NK-92 treated with Interleukin-12 subunit alpha and Interleukin-12 subunit beta, amount 100 ng/mL, for 24 hours (cell line): ENCODE results near the gene FEZF2.

Experiments used
- DNase-seq: peaks from one replicate; lab custom pipeline; 2025; lab: John Stamatoyannopoulos, UW

FEZF2 gene

GRCh38 chr3:62373215-62373614 is at the start of gene FEZF2:
FEZF2 (minus strand) TSS chr3:62373550; CDS start chr3:62372868, 682 bp downstream.
- DNase-seq: no peak

DNA sequence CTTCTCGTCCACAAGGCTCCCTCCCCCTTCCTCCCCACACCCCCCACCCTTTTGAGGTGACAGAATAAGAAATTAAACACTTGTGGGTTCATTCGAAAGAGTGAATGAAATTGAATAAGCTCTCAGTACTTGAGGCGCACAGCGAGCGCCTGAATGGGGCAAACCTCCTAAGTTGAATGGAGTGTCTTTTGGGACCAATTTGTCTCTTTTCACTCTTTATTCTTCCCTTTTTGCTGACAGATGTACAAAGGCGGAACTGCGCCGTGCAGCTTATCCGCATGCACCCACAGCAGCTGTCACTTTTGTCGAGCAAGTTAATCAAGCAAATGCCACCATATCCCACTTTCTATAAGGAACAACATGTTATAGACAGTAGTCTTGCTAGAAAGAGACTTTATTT is 47.9 kb upstream of the FEZF2 start:
- DNase-seq: no peak

DNA sequence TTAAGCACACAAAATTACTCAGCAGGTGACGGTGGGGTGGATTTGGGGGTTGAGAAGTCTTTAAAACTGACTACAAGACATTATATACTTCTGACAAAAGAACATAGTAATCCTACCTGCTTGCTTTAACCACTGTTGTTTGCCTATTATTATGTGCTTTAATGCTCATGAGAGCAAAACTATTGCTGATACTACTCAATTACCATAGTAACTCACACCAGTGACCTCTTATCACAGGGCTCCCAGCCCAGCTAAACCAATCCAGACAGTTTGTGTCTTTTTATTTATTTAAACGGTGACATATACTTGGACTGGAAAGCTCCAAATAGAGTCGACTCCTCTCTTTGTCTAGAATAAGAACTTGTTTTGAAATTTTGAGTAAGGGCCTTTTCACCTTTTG is 42.8 kb upstream of the FEZF2 start:
- no peak for DNase-seq

DNA sequence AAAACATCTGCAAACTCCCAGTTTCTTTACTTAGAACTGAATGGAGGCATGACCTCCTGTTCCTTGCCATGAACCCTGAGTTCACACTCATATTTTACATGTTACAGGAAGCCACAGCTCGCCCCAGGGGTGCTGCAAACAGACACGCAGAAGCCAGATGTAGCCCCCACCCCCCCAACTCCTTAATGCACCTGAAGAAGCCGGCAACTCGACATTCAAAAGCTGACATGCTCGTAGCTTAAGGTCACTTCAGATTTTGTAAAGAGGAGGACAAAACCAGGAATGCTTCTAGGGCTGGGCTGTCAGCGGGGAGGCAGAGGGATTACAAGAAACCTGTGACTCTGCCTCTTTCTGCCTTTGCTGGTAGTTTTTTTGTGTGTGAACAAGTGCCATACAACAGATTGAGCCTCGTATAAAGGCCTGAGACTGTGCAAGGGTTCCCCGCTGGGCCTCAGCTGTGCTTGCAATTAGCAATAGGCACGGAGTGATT is 42.0 kb upstream of the FEZF2 start:
- no peak for DNase-seq

GRCh38 chr3:62414786-62415185 is 41.4 kb upstream of the FEZF2 start:
- no peak for DNase-seq

- no peak for DNase-seq
Observed at GRCh38 chr3:62413687-62414086, 40.3 kb upstream of the FEZF2 start.

DNA sequence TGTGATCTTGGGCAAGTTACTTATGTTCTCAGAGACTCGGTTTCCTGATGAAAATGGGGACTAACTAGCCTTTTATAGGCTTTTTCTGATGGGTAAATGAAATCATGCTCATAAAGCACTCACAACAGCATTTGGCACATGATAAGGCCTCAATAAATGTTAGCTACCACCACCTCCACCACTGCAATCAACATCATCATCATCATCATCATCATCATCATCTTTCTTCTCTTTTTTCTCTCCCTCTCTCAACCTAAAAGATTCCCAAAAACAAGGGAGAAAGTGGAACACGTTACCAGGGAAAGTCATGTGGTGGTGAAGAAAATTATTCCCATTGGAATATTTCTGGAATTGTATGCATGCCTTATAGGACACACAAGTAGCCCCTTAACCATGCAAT is 33.6 kb upstream of the FEZF2 start:
- DNase-seq: no peak

DNA sequence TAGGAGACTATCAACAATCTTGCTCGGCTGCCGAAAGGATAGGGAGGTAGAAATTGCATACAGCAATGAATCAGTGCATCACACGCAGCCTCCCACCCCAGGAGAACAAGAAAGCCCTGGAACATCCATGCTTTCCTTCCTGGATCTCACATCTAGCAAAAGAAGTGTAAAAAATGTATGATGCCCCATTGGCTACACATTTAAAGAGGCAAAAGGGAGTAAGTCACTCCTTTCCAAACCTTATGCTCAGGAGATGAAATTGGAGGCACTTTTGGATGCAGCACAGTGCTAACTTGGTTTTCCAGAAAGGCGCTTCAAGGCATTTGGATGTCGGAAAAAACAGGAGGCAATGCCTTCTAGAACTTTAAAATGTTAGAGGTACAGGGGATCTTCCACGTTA is 32.2 kb upstream of the FEZF2 start:
- no peak for DNase-seq

GRCh38 chr3:62405135-62405534 is 31.8 kb upstream of the FEZF2 start:
- DNase-seq: no peak

DNA sequence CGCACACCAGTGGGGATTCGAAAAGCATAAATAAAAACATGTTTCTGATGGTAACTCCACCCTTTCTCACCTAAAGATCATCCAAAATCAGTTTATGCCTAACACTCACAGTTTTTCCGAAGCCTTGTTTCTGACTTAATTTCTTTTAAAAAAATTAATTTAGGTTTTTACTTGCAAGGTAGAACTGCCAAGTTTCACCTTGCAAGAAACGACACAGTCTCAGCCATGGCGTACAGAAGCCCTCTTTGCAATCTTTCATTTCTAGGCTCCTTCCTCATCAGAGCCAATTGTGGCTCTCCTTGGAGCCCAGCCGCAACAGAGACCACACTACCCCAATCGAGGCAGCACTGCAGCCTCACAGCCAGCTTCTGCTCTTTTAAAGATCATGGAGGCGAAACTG is 31.0 kb upstream of the FEZF2 start:
- no peak for DNase-seq

GRCh38 chr3:62403765-62404164 is 30.4 kb upstream of the FEZF2 start:
- DNase-seq: no peak

- DNase-seq: no peak
Observed at GRCh38 chr3:62392626-62393292, 19.4 kb upstream of the FEZF2 start.

- DNase-seq: no peak
Observed at GRCh38 chr3:62387251-62387650, 13.9 kb upstream of the FEZF2 start.

- DNase-seq: no peak
Observed at GRCh38 chr3:62379321-62379798, 6.0 kb upstream of the FEZF2 start.

GRCh38 chr3:62378921-62379320 is 5.6 kb upstream of the FEZF2 start:
- no peak for DNase-seq

DNA sequence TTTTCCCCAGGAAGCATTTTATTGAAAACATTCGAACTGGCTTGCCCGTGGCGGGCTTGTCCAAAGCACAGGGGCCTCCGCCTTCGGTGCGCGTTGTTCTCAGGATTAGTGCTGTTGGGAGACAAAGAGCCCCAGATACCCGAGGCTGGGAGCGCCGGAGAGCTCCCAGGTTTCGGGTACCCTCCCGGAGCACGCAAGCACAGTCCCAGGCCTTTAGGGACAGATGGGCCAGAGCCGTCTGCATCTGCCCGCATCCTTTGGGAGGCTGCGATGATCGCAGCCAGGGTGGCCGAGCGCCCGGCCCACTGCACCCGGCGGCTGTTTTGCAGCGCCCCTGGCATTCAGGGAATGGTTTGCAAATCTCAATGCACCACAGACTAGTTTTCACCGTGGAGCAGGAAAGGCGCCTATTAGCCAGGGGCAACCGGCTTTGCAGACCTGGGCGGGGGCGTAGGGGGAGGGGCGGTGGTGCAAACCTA is 5.0 kb upstream of the FEZF2 start:
- no peak for DNase-seq

DNA sequence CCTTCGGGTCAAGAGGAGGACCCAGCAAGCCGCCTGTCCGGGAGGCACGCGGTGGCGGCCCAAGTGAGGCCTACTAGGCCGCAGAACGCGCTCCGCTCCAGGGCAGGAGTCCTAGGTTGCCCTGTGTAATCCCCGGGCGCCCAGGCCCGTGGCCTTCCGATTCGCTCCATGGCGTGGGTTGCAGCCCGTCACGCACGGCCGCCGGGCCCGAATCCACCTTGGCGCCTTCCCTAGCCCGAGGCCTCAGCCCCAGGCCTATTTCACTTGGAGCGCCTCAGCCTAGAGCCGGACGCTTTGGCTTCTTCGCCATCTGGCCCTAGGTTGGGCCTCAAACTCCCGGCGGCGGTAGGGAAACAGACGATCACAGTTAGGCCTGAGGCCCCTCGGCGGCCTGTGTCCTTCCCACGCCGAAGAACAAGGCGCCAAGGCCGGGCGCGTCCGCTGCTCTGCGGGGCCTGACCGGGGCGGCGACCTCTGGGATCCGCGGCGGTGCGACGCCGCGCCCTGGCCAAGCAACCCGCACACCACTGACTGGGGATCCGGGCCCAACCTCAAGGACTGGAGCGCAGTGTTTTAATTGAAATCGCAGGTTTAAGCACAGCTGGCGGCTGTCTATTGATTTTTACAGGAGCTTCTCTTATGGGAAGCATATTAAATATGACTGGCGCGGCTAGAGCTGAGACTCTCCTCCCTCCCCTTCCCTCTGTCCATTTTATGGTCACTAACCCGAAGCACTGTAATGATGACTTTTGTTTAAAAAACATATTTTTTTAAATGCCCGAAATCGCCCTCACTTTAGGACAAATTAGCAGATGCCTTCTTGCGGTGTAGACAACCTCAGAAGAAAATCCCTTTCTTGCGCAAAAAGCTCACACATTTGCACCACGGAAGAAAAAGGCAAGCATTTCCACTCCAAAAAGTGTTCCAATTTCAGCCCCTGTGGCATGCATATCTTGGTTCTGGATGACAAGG is 3.8 kb upstream of the FEZF2 start:
- no peak for DNase-seq

- no peak for DNase-seq
Observed at GRCh38 chr3:62376454-62376720, 3.0 kb upstream of the FEZF2 start.

DNA sequence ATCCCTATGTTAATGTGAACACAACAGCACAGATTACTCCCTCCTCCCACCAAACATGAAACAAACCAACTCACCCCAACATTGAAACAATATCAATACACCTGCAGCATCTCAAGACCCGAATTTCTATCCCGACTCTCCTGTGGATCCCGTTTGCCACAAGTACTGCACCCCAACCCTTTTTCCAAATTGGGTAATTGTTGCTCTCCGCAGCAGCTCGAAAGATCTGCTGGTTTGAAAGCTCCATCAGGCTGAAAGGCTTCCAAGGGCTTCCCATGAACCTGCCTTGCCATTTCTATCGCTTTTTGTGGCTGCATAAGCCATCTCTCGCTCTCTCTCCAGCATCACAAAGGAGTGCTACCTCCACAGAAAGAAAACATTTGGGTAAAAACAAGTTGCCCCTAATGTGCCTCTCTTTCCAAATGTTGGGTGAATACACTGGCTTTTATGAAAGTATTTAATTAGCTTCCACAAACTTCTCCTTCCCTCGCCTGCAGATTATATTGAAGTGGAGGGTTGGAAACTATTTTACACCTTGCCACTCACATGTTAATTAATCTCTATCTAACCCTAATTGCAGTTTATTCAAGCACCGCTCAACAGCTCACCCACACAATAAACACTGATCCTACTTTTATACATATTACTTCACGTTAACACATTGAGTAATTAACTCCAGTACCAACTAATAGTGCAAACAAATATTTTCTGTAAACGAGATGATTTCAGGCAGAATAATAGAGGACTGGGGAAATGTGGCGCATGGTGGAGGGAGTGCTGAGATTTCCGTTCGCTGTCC is 2.5 kb upstream of the FEZF2 start:
- no peak for DNase-seq

DNA sequence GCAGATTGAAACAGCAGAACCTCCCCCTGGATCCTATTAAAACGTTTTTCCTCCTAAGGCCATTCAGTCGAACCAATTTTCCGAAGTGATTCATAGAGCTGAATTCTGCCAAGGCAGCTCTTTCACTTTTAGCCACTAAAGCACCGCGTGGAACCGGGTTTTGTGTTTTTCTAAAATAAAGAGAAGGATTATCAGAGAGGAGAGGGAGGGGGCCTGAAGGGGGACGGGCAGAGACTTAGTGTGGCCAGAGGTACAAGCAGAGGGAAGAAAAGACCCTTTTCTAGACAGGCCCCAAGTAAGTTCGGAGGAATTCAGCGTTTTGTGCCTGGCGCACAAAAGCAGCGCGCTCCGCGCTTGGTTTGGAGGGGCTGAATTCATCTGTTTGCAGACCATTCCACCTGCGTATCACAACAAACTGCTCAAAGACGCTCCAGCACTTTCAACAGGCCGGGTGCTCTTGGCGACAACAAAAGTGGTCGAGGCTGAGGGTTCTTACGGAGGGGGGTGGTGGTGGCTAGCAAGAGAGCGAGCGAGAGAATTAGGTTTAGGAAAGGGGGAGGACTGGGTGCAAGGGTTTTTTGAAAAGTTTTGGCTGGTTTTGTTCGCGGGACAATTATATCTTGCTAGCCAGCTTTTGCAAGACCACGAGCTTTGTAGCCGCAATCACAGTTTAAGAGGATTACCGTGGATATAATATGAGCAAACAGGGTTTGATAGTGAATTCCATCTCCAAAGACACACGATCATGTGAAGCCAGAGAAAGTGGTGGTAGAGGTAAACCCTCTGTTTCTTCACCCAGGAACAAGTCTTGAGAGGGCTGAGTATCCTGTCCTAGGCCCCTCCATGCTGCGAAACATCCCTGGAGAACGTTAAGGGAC is 1.2 kb upstream of the FEZF2 start:
- DNase-seq: no peak

DNA sequence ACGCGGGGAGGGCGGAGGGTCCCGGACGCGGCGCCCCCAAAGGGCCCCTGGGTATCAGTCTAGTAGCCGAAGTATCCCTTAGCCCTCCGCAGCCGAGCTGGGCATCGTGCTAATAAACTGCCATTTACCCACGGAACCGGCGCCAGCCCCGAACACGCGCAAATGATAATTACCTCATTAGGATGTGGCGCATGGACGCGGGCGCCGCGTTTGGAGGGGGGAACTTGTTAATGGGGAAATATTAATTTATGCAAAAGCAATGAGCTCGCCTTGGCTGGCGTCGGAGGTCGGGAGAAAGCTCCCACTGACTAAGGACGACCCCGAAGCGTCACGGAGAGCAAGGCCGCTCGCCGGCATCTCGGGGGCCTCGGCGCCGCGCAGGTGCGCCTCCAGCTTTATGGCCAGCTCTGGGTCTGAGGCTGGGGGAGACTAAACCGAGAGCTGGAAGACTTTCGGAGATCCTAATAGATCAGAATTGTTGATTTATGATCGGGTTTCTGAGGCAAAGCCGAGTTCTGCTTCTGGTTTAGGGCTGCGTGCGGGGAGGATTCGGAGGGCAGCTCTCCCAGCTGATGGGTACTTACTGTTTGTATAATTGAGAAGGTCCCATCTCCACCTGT is 474 bp upstream of the FEZF2 start:
- no peak for DNase-seq
